ENCODE data around the gene SPHK1. TPM values are rescaled to one million over a fixed set of nuclear protein-coding genes. Genes with fewer than 3 reads are reported as not detected.
"Not testable (repeated sequence)": the region's sequence is repeated elsewhere in the genome, so short reads cannot be mapped to it uniquely, and the experiment has no call there.

SPHK1 gene
- 107 and 122 TPM in 2 replicates for total RNA-seq (2014; rRNA removed; shearing (Covaris generic))
- polyA plus RNA-seq (2015; cell fraction: cytosol; rRNA removed), result 88.1 and 96.5 TPM in 2 replicates
- polyA plus RNA-seq (2015; cell fraction: nucleus; rRNA removed), result 135 and 156 TPM in 2 replicates

- peak; percentile 76 for DNase-seq (ENCODE audit: low read depth)
Observed at GRCh38 chr17:76384222-76384986, at the start of gene SPHK1. Gene SPHK1, plus strand, starts transcription at chr17:76384609. Its CDS starts 1,036 bp downstream, at chr17:76385645.

- no peak for DNase-seq (ENCODE audit: low read depth)
Observed at GRCh38 chr17:76335716-76336381, 48.6 kb upstream of the SPHK1 start.

- no peak for DNase-seq (ENCODE audit: low read depth)
Observed at GRCh38 chr17:76336756-76337412, 47.5 kb upstream of the SPHK1 start.

GRCh38 chr17:76337413-76337777 is 47.0 kb upstream of the SPHK1 start:
- peak; percentile 21 for DNase-seq (ENCODE audit: low read depth)

GRCh38 chr17:76341301-76341700 is 43.1 kb upstream of the SPHK1 start:
- DNase-seq (ENCODE audit: low read depth), result no peak

- no peak for DNase-seq (ENCODE audit: low read depth)
Observed at GRCh38 chr17:76343106-76343505, 41.3 kb upstream of the SPHK1 start.

- no peak for DNase-seq (ENCODE audit: low read depth)
Observed at GRCh38 chr17:76345377-76345974, 38.9 kb upstream of the SPHK1 start.

GRCh38 chr17:76346936-76347335 is 37.5 kb upstream of the SPHK1 start:
- DNase-seq (ENCODE audit: low read depth), result not testable (repeated sequence)

- no peak for DNase-seq (ENCODE audit: low read depth)
Observed at GRCh38 chr17:76350463-76350862, 33.9 kb upstream of the SPHK1 start.

GRCh38 chr17:76351526-76352071 is 32.8 kb upstream of the SPHK1 start:
- no peak for DNase-seq (ENCODE audit: low read depth)

- no peak for DNase-seq (ENCODE audit: low read depth)
Observed at GRCh38 chr17:76353004-76353598, 31.3 kb upstream of the SPHK1 start.

GRCh38 chr17:76353599-76354316 is 30.7 kb upstream of the SPHK1 start, which contains the start of gene PRPSAP1:
Gene PRPSAP1, minus strand, starts transcription at chr17:76353916. Its CDS starts 213 bp downstream, at chr17:76353703.
- DNase-seq (ENCODE audit: low read depth), result peak; percentile 89

GRCh38 chr17:76354317-76354729 is 30.1 kb upstream of the SPHK1 start:
- DNase-seq (ENCODE audit: low read depth), result no peak

GRCh38 chr17:76354747-76355310 is 29.6 kb upstream of the SPHK1 start:
- DNase-seq (ENCODE audit: low read depth), result peak; percentile 36

GRCh38 chr17:76356803-76357456 is 27.5 kb upstream of the SPHK1 start:
- no peak for DNase-seq (ENCODE audit: low read depth)

- peak; percentile 17 for DNase-seq (ENCODE audit: low read depth)
Observed at GRCh38 chr17:76357597-76358158, 26.7 kb upstream of the SPHK1 start.

GRCh38 chr17:76359375-76359774 is 25.0 kb upstream of the SPHK1 start:
- DNase-seq (ENCODE audit: low read depth), result no peak

- DNase-seq (ENCODE audit: low read depth), result not testable (repeated sequence)
Observed at GRCh38 chr17:76359776-76360175, 24.6 kb upstream of the SPHK1 start.

- no peak for DNase-seq (ENCODE audit: low read depth)
Observed at GRCh38 chr17:76360461-76360860, 23.9 kb upstream of the SPHK1 start.
